ENCODE measurements around the gene INCENP. TPM values are rescaled to one million over a fixed set of nuclear protein-coding genes. Genes with fewer than 3 reads are reported as not detected.

INCENP gene
- total and polyA plus RNA-seq, 11 donors, result 2.0 to 22.8 (median 12.5) TPM

GRCh38 chr11:62116451-62116850 lies 7.4 kb upstream of the INCENP start:
- peaks cover 0 to 10% (median 1%) of the 10 kb centered on the region in 12 donors for H3K4me1 ChIP-seq
- H3K27ac ChIP-seq, result no peak overlapping the region
- DNase-seq (no peak), ATAC-seq (no peak)
- H3K36me3 ChIP-seq, result no peaks in the 10 kb centered on the region
- peaks cover 0 to 8% (median 0%) of the 10 kb centered on the region in 12 donors for H3K9me3 ChIP-seq
- H3K27me3 ChIP-seq, result no peaks in the 10 kb centered on the region
- intact Hi-C loops (cut with DNase I), result no loop called here
- 40 to 71% (median 55%) methylated on average over 2 of the region's 2 CpGs for WGBS, 4 donors
- no peak overlapping the region for H3K4me3 ChIP-seq
- TF ChIP-seq CTCF (IDR thresholded peaks at IDR 0.05) (no peak), POLR2A (IDR thresholded peaks at IDR 0.05) (no peak)

GRCh38 chr11:62119569-62119968 lies 4.2 kb upstream of the INCENP start:
- Histone ChIP-seq H3K4me3 (no peak overlapping the region), H3K27ac (no peak overlapping the region), H3K4me1 (peaks cover 0 to 8% (median 4%) of the 10 kb centered on the region in 12 donors), H3K27me3 (no peaks in the 10 kb centered on the region), H3K36me3 (no peaks in the 10 kb centered on the region), H3K9me3 (peaks cover 0 to 8% (median 0%) of the 10 kb centered on the region in 12 donors)
- DNase-seq (no peak), ATAC-seq (no peak)
- intact Hi-C loops (cut with DNase I), result no loop called here
- TF ChIP-seq POLR2A (IDR thresholded peaks at IDR 0.05) (no peak), CTCF (IDR thresholded peaks at IDR 0.05) (no peak)
- WGBS, 4 donors, result 63 to 90% (median 77%) methylated on average over 3 of the region's 3 CpGs

GRCh38 chr11:62120001-62120400 lies 3.8 kb upstream of the INCENP start:
- DNase-seq, result no peak
- Histone ChIP-seq H3K27ac (no peak overlapping the region), H3K36me3 (no peaks in the 10 kb centered on the region), H3K4me1 (peaks cover 0 to 13% (median 8%) of the 10 kb centered on the region in 12 donors), H3K27me3 (no peaks in the 10 kb centered on the region), H3K9me3 (peaks cover 0 to 8% (median 0%) of the 10 kb centered on the region in 12 donors), H3K4me3 (no peak overlapping the region)
- intact Hi-C loops (cut with DNase I), result no loop called here
- ATAC-seq, result no peak
- TF ChIP-seq CTCF (IDR thresholded peaks at IDR 0.05) (no peak), POLR2A (IDR thresholded peaks at IDR 0.05) (no peak)
- 59 to 66% (median 64%) methylated on average over 4 of the region's 4 CpGs for WGBS, 4 donors

- intact Hi-C loops (cut with DNase I), result no loop called here
- TF ChIP-seq CTCF (IDR thresholded peaks at IDR 0.05), result no peak
- TF ChIP-seq POLR2A (IDR thresholded peaks at IDR 0.05), result no peak
- WGBS, 4 donors, result 76 to 92% (median 85%) methylated on average over 5 of the region's 5 CpGs
Measured at GRCh38 chr11:62120431-62120830, 3.4 kb upstream of the INCENP start.

More at GRCh38 chr11:62120431-62120830, 3.4 kb upstream of the INCENP start:
- H3K27ac ChIP-seq, result no peak overlapping the region
- ATAC-seq (no peak), DNase-seq (no peak)
- H3K9me3 ChIP-seq, result peaks cover 0 to 8% (median 0%) of the 10 kb centered on the region in 12 donors
- no peaks in the 10 kb centered on the region for H3K36me3 ChIP-seq
- H3K4me3 ChIP-seq, result no peak overlapping the region
- peaks cover 0 to 16% (median 12%) of the 10 kb centered on the region in 12 donors for H3K4me1 ChIP-seq
- H3K27me3 ChIP-seq, result no peaks in the 10 kb centered on the region

Data from heart left ventricle (tissue), 16 donors.